GM13976 (cell line): ENCODE results near the gene ADIPOR1.

Experiments
- DNase-seq: peaks from one replicate; pipeline ENCODE4 v3.0.0; 2012; ENCODE audit warnings: low spot score
- in situ Hi-C: fragments of 300-500 bp; cut with MboI; formaldehyde crosslinking; loops from one replicate; pipeline ENCODE4 v1.12.0; 2022; ENCODE audit warnings: low sequenced_read_pairs, mixed read lengths, inconsistent platforms; ENCODE audit not compliant: unreplicated experiment
- TF ChIP-seq, protein P1 (sequence below): IDR thresholded peaks from 2 replicates; pipeline ENCODE4 v1.5.1; 2012; ENCODE audit warnings: borderline replicate concordance, mild to moderate bottlenecking; ENCODE audit not compliant: insufficient read depth; ENCODE audit errors: extremely low read depth, missing control alignments, control extremely low read depth

ADIPOR1 gene

DNA sequence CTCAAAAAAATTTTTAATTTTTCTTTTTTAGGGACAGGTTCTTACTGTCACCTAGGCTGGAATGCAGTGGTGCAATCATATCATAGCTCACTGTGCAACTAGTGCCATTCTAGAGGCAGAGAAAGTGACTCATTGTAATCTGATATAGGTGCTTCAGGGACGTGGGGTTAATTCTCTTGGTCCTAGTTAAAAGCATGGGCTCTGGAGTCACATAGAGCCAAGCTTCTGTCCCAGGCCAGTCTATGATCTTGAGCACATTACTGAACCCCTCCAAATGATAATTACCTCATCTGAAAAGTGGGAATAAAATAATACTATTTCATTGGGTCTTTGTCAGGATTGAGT is 1.1 kb upstream of the ADIPOR1 start:
- no peak for DNase-seq
- in situ Hi-C loops: no loop called here
- TF ChIP-seq, protein P1, sequence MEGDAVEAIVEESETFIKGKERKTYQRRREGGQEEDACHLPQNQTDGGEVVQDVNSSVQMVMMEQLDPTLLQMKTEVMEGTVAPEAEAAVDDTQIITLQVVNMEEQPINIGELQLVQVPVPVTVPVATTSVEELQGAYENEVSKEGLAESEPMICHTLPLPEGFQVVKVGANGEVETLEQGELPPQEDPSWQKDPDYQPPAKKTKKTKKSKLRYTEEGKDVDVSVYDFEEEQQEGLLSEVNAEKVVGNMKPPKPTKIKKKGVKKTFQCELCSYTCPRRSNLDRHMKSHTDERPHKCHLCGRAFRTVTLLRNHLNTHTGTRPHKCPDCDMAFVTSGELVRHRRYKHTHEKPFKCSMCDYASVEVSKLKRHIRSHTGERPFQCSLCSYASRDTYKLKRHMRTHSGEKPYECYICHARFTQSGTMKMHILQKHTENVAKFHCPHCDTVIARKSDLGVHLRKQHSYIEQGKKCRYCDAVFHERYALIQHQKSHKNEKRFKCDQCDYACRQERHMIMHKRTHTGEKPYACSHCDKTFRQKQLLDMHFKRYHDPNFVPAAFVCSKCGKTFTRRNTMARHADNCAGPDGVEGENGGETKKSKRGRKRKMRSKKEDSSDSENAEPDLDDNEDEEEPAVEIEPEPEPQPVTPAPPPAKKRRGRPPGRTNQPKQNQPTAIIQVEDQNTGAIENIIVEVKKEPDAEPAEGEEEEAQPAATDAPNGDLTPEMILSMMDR: no peak

GRCh38 chr1:202958544-202959275 is 598 bp upstream of the ADIPOR1 start:
- in situ Hi-C loops: no loop called here
- peak; percentile 37 for DNase-seq
- TF ChIP-seq, protein P1: no peak

DNA sequence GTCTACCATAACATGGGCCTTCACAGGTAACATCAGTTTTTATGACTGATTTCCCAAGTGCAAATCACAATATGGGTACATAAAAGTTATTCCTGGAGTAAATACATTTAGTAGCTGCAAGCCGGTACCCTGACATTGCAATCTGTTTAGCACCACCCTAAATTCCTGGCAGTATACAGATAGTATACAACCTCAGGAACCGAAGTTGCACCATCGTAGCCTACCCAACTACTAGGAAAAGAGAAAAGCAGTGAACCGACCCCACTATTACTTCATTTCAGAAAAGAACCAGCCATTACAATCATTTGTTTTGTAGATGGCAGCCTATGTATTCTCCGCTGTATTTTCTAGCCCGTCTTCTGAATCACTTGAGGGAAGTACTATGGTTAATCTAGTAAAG is 1.1 kb downstream of the ADIPOR1 start:
- DNase-seq: no peak
- in situ Hi-C loops: no loop called here
- TF ChIP-seq, protein P1: no peak

DNA sequence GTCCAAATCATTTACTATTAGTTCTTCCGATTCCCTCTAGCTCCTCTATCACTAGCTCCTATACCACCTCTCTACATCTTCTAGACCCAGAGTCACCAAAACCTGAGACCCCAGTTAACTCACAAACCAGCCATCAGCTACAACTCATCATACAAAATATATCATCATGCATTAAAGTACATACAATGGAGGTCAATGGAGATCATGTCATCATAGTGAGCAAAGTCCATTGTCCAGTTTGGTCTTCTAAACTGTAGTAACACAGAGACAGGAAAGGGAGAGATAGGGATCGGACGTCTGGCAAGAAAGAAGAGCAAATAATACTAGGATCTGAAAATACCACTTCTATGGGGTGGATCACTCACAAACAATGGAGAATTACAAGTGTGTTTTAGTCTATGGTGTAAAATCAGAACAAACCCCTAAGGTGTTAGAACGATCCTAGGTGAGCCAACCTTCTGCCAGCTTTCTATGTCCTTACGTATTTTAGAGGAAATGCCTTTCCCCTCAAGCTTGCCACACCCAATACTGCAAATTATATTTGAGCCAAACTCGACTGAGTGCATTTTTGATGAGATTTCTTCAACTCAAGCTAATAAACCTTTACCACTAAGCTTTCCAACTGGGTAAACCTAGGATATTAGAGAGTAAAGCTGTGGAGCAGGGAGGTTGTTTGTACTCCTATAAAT is 3.9 kb downstream of the ADIPOR1 start:
- in situ Hi-C loops: no loop called here
- DNase-seq: no peak
- TF ChIP-seq, protein P1: no peak

GRCh38 chr1:202953392-202953791 is 4.7 kb downstream of the ADIPOR1 start:
- no peak for DNase-seq
- in situ Hi-C loops: no loop called here
- TF ChIP-seq, protein P1: no peak

GRCh38 chr1:202952818-202953217 is 5.3 kb downstream of the ADIPOR1 start:
- TF ChIP-seq, protein P1: no peak
- no peak for DNase-seq
- in situ Hi-C loops: no loop called here
